NCI-H82 treated with DMSO at 0.1 percent for 48 hours (cell line): ENCODE measurements around the gene OR52W1.
A peak's percentile ranks its signal among the peaks of the same experiment; 100 is the strongest.
"Not testable (repeated sequence)": the region's sequence is repeated elsewhere in the genome, so short reads cannot be mapped to it uniquely, and the experiment has no call there.

Experiments
- DNase-seq: peaks from one replicate; lab custom pipeline; 2025; ENCODE audit not compliant: unreplicated experiment; lab: John Stamatoyannopoulos, UW

The OR52W1 gene

DNA sequence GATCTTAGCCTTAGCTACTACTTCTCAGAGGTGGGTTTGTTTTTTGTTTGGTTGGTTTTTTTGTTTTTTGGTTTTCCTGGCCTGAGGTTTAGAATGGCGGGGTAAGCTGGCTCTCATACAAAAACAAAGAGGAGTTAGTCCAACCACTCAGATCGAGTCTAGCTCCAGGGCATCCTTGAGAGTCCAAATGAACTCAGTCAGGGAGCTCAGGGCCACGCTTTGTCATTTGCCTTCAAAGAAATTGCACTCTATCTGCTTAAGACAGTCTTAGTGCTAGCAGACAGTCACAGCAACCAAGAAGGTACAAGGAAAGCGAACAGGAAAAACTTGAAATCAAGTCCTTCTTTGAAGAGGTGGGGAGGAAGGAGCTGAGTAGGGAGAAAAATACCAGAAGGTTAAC is 17.5 kb downstream of the OR52W1 start:
- DNase-seq, result no peak

DNA sequence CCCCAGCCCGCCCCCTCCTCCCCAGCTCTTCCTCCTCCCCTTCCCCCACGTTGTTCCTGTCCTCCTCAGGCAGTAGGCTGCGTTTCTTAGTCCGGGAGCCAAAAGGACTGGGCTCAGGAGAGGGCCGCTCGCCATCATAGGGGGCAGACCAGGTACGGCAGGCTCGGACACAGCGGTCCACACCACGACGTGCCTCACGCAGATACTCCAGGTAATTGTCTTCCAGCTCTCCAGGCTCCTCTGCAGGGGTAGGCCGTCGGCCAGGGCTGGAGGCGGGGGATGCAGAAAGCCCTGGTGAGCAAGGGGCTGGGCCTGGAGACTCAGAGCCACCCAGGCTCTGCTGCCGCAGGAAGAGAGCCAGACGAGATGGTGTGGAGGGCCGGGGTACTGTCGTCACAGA is 18.7 kb downstream of the OR52W1 start:
- DNase-seq, result no peak

DNA sequence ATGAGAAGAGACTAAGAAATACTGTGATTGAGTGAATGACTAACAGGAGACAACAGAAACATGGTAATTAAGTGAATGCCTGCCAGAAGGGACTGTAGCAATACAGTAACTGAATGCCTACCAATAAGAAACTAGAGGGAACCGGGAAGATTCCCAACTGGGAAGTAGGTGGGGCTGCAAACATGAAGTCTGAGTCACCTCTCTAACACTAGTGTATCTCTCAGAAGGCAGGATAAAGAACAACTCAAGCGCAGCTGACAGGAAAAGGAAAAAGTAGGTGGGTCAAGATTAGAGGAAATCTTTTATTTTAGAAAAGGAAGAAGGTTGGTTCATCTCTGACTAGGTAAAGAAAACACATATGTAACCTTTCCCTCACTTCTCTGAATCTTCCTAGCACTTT is 20.3 kb downstream of the OR52W1 start:
- DNase-seq, result no peak

DNA sequence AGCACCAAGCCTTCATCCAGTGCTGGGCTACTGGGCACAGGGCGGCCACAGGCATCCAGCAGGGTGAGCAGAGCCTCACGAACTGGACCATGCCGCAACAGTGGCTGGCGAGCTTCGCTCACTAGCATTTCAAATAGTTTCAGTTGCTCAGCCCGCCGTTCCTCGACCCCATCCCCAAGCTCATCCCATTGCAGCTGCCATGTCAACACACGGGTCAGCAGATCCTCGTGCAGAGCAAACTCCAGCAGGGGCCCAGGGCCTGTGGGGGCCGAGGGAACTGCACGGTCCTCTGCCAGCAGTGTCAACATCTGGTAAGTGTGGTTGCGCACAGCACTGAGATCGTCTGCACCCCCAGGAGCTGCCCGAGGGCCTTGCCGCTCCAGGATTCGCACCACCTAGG is 24.8 kb downstream of the OR52W1 start:
- no peak for DNase-seq

DNA sequence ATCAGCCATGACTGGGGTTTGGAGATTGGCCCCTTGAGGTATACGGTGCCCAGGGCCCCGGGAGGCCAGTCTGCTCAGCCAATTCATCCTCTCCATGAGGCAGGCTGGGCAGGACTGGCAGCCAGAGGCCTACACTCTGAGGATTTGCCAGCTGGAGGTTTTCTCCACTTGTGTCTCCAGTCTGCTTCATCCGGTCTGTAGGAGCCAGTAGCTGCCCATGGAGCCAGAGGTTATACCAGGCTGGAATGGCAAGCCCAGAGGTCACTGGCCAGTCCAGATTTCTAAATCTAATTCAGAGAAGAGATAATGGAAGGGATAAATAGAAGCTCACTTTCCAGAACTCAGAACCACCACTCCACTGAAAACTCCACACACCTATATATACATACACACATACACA is 25.4 kb downstream of the OR52W1 start:
- no peak for DNase-seq

DNA sequence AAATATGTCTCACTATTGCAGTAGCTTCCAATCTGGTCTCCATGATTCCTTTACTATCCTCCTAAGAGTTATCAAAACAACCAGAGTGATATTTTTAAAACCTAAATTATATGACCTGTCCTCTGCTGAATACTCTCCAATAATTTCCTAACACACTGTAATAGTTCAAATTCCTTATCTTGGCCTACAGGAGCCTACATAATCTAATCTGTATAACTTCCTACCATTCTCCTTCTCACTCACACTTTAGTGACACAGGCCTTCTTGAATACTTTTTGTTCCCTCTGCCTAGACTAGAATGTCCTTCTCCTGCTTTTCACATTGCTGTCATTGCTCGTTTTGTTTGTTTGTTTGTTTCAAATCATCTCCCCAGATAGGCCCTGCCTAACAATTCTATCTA is 26.0 kb downstream of the OR52W1 start:
- DNase-seq, result no peak

DNA sequence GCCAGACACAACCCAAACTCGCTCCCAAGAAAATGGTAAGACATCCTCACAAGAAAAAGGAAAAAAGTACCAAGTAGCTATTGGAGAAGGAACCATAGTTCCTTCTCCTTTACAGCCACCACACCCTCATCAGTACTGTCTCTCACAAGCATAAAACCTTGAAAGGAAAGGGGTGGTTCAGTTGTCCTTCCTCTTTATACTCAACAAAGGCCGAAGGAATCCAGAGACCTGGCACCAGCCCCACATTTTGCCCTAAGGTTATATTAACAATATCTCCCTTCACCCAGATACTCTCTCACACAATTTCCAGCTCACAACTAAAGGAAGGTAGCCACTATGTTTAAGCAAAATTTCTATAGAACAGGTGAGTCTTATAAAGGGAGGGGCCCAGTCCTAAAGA is 26.9 kb downstream of the OR52W1 start:
- DNase-seq, result no peak

DNA sequence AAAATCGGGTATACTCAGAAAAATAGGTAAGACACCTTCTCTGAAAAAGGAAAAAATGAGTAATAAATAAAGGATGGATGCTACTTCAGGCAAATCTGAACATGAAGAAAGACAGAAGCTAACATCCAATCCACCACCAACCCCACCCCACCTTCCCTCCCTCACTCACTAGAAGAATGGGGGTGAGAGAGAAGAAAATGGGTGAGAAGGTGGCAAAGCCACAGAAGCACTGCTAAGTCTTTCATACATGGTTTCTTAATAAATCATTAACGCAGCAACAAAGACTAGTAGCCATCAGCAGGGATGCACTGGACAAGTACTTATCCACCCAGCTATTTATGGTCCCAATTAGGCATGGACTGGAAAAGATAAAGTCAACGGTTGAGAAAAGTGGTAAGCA is 29.5 kb downstream of the OR52W1 start:
- no peak for DNase-seq

DNA sequence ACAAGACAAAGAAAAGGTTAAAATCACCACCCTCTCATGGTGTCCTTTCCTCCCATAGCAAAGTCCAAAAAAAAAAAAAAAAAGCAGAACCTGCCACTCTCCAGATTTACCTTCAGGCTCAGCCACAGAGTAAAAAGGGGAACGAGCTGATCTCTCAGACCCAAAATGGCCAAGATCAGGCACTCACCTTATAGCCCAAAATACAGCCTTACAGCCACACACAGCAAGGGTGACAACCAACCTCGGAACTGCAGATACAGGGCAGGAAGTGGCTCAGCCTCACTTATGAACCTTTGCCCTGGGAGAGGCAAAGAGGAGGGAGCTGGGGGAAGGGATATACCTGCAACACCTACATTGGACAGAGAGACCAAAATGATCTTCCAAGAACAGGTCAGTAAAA is 30.9 kb downstream of the OR52W1 start:
- no peak for DNase-seq

DNA sequence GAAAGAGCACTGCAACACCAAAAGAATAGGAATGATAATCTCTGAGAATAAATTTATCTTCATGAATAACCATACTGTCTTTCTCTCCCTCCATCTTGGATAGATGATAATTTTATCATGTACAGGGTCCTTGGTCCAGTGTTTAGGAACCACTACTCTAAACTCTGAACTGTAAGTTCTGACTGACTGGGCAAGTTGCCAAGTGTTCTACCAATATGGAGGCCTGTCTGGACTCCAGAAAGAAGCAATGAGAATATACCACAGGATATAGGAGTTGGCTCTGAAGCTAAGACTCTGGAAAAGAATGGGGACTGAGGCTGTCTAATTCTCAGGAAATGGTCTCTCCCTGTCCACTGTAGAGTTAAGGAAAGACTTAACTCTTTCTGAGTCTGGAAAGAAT is 33.9 kb downstream of the OR52W1 start:
- no peak for DNase-seq

DNA sequence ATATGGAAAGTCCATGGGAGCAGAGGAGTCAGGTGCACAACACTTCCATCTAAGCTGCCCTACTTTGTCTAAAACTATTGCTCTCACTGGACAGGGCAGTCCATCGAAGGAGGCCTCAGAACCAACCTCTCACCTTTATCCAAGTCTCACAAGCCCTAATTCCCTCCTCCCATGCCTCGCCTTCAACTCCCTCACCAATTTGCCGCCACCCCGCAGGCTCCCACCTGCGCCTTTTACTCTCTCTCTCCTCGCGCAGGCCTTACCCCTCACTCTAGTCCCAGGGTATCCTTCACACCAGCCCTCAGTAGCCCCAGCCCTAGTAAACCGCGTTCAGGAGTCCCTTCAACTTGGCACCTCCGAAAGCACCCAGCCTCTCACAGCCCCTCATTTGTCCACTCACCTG is 35.0 kb downstream of the OR52W1 start:
- DNase-seq, result no peak

DNA sequence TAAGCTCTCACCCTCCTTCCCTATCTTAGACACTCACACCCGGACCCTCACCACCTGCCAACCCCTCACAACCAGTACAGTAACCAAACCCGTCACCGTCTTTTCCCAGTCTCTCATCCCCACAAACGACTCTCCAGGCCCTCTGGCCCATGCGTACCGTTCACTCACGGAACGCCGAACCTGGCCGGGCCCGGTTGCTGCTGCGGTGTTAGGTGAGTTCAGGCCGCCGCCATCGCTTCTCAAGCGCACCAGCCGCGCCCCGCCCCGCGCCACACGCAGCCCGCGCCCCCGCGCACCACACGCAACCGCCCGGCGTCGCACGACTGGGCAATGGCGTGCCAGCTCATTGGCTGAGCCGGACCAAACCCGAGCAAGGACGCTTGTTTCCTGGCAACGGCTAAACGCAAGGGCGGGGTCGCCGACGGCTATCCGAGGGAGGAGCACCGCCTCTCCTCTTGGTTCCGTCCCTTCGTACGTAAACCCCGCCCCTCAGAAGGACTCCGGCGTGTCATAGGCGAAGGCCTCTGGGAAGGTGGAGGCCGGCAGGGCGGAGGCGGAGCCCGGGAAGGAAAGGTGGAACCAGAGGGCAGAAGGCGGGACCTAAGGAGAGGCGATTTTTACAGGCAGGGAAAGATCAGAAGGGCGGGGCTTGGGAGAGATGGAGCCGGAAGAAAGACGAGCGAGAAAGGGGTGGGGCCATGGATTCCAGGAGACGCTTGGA is 35.5 kb downstream of the OR52W1 start, which contains the start of gene FHIP1B:
Gene FHIP1B, minus strand, starts transcription at position 250 of the 721 bp plus-strand sequence. CDS start 10,120 bp downstream, outside the sequence.
- DNase-seq, result peak; percentile 99

DNA sequence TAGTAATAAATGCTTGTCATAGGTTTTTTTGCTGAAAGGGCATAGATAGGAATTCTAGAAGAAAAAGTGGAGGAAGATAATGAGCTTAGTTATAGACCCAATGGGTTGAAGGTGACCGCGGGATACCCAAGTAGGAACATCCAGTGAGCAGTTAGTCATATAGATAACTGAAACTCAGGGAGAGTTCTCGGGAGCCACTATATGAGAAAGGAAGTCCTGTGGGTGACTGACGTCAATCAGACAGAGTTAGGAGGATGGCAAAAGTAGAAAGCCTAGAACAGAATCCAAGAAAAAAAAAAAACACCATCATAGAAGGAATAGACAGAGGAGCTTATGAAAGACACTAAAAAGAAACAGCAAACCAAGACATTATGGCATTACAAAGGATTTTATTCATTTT is 38.2 kb downstream of the OR52W1 start:
- no peak for DNase-seq

DNA sequence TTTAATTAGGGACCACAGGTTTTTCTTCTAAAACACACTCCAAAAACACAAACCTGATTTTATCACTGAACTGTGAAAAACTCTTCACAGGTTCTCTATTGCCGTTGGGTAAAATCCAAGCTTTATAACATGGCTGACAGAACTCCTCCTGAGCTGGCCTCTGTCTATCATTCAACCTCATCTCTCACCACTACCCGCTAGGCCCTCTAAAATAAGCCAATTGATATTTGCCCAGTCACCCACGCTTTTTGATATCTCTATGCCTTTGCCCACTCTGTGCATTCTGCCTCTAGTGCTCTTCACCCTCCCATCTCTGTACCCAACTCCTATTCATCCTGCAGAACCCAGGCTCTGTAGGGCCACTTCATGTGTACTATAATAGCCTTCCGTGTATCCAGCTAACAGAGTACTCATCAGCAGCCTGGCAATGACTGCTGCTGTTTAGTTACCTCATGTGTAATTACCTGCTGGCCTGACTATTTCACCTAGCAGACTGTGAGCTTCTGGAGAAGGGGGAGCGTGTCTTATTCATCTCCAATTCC is 38.8 kb downstream of the OR52W1 start:
- no peak for DNase-seq

DNA sequence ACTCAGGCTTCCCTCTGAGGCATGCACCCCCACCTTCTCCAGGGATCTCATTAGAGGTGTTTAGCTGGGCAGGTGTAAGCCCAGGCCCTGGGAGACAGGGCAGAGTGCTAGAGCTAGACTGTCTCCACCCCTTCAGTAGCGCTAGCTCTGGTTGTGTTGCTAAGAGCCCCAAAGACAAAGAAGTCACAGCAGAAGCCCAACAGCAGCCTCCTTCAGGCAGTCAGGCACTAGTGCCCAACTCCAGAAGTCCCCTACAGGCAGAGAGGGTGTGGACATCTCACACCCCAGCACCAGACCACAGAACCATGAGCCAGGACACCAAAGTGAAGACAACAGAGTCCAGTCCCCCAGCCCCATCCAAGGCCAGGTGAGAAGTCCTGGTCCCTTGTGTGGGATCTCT is 39.9 kb downstream of the OR52W1 start, which contains the start of gene CNGA4:
Gene CNGA4, plus strand, starts transcription at position 188 of the 400 bp plus-strand sequence. Its CDS starts 118 bp downstream, at position 306.
- DNase-seq, result no peak

DNA sequence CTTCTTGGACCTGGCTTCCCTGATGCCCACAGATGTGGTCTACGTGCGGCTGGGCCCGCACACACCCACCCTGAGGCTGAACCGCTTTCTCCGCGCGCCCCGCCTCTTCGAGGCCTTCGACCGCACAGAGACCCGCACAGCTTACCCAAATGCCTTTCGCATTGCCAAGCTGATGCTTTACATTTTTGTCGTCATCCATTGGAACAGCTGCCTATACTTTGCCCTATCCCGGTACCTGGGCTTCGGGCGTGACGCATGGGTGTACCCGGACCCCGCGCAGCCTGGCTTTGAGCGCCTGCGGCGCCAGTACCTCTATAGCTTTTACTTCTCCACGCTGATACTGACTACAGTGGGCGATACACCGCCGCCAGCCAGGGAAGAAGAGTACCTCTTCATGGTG is 41.1 kb downstream of the OR52W1 start:
- no peak for DNase-seq

DNA sequence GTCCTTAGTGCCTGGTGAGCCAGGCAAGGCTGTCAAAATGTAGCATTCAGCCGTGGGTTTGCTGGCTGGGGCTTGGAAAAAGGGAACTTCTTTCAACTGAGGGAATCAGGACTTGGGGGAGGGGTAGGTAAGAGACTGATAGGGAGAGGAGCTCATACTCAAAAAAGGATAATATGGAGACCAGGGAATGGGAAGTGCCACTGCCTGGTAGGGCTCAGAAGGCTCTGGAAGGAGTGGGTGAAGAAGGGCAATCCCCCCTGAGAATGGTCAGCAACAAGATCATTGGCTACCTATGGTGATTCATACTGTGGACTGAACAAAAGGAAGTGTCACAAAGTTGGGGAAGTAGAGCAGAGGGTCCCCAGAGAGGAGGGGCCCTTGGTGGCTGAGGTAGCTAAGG is 41.8 kb downstream of the OR52W1 start:
- DNase-seq, result no peak

DNA sequence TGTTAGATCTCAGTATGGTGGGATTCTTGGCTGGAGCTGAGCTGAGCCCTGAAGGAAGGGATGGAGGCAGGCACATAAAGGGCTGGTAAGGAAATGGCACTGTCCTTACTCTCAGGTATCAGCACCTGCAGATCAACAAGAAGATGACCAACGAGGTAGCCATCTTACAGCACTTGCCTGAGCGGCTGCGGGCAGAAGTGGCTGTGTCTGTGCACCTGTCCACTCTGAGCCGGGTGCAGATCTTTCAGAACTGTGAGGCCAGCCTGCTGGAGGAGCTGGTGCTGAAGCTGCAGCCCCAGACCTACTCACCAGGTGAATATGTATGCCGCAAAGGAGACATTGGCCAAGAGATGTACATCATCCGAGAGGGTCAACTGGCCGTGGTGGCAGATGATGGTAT is 42.3 kb downstream of the OR52W1 start:
- DNase-seq, result no peak

DNA sequence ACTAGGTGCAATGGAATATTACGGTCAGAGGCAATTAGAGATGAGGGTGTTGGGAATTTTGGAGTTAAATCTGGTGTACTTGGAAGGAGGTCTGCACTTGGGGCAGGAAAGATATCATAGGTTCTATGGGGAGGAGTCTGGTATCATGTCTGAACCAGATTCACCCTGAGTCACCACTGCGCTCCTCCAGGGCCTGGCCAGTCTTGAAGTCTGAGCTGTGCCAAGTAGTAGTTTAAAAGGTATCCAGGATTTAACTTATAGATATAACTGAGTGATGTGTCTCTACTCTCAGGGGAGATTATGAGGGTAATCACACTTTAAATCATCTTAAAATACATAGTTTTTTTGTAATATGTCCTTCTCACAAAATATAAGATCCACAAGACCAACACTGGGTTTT is 46.5 kb downstream of the OR52W1 start:
- DNase-seq, result no peak

DNA sequence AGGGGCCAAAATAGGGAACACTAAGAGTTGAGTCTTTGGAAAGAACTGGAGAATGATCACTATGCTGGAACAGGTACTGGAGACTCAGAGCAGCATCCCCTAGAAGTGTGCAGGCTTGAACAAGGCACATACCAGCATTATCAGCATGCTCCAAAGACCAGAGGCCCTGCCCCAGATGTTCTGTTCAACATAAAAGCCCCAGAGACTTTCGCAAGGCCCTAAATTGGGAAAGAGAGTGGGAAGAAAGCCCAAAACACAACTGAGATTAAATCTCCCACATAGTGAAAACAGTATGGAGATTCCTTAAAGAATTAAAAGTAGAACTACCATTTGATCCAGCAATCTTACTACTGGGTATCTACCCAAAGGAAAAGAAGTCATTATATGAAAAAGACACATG is 49.2 kb downstream of the OR52W1 start:
- DNase-seq, result no peak

DNA sequence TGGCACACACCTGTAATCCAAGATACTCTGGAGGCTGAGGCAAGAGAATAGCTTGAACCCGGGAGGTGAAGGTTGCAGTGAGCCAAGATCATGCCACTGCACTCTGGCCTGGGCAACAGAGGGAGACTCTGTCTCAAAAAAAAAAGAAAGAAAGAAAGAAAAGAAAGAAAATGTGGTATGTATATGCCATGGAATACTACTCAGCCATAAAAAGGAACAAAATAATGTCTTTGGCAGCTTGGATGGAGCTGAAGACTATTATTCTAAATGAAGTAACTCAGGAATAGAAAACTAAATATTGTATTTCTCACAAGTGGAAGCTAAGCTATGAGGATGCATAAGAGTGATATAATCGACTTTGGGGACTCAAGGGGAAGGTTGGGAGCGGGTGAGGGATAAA is 49.9 kb downstream of the OR52W1 start:
- DNase-seq, result not testable (repeated sequence)
